ENCODE results near the gene JUN. TPM values are rescaled to one million over a fixed set of nuclear protein-coding genes. Genes with fewer than 3 reads are reported as not detected.

The JUN gene
- polyA plus RNA-seq, 2 of the 4 experiments (the other 2 are of a cell fraction), result 23.3 to 59.8 TPM

DNA sequence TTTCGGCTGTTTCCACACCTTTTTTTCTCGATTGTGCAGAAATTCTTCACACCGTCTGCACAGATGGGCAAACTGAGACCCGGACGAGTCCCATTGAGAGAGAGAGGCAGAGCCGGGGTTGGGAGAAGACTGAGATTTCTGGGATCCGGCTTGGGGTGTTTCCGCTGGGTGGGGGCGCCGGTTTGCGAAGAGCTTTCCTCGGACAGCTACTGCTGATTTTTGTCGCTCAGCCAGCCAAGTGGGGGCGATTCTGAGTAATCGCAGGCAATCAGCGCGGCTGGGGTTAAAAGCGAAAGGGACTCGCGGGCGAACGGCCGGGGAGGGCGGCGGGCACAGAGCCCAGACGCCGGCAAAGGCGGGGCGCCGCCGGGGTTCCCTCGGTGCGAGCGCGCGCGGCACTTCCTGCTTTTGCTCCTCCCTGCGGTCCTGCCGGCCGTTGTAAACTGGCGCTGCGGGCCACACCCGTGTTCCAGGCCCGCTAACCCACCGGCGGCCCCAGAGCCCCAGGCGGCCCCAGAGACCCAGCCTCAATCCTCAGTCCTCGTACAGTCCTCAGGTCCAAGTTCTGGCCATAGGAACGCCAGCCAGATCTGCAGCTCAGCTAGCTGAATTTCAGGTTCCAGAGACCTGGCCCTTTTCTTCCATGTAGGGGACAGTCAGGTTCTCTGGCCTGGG is 32.4 kb upstream of the JUN start (continued):
- peak; percentile 45; the same call in 1 of the 3 replicates for TF ChIP-seq SMC3 (IDR thresholded peaks at IDR 0.05)
- peak; percentile 94 for TF ChIP-seq KDM1A (IDR thresholded peaks at IDR 0.05; ENCODE audit: low read depth)
- TF ChIP-seq, protein P1, sequence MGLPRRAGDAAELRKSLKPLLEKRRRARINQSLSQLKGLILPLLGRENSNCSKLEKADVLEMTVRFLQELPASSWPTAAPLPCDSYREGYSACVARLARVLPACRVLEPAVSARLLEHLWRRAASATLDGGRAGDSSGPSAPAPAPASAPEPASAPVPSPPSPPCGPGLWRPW (IDR thresholded peaks at IDR 0.05), result no peak
- no peak for TF ChIP-seq RCOR1 (IDR thresholded peaks at IDR 0.05; ENCODE audit: low read depth, low read length)
- no peak for TF ChIP-seq EHF (CRISPR knock-in tag; IDR thresholded peaks at IDR 0.05)
- TF ChIP-seq, protein P2, sequence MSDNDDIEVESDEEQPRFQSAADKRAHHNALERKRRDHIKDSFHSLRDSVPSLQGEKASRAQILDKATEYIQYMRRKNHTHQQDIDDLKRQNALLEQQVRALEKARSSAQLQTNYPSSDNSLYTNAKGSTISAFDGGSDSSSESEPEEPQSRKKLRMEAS (IDR thresholded peaks at IDR 0.05), result peak; percentile 41
- peak; percentile 61; the same call in 1 of the 2 replicates for TF ChIP-seq GATA3 (IDR thresholded peaks at IDR 0.05; ENCODE audit: borderline replicate concordance)
- no peak for TF ChIP-seq HOXA7 (CRISPR knock-in tag; IDR thresholded peaks at IDR 0.05)
- peak; percentile 22; the same call in 1 of the 2 replicates for TF ChIP-seq POLR2A (IDR thresholded peaks at IDR 0.05; ENCODE audit: low read length)
- peak in 1 of 2 experiments; percentile 78; a peak in 2 of 5 replicates for TF ChIP-seq JUN (IDR thresholded peaks at IDR 0.05)
- TF ChIP-seq RFX5 (IDR thresholded peaks at IDR 0.05), result no peak
- no peak for TF ChIP-seq HOXB13 (CRISPR knock-in tag; IDR thresholded peaks at IDR 0.05; ENCODE audit: low read depth)
- TF ChIP-seq, protein P3, sequence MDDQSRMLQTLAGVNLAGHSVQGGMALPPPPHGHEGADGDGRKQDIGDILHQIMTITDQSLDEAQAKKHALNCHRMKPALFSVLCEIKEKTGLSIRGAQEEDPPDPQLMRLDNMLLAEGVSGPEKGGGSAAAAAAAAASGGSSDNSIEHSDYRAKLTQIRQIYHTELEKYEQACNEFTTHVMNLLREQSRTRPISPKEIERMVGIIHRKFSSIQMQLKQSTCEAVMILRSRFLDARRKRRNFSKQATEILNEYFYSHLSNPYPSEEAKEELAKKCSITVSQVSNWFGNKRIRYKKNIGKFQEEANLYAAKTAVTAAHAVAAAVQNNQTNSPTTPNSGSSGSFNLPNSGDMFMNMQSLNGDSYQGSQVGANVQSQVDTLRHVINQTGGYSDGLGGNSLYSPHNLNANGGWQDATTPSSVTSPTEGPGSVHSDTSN (IDR thresholded peaks at IDR 0.05), result 0 out of 2 replicates have a peak, but pooled peaks have one; percentile 19
- TF ChIP-seq CEBPB (IDR thresholded peaks at IDR 0.05), result 0 out of 4 replicates have a peak, but pooled peaks of 1 of the 2 experiments have one; percentile 20

DNA sequence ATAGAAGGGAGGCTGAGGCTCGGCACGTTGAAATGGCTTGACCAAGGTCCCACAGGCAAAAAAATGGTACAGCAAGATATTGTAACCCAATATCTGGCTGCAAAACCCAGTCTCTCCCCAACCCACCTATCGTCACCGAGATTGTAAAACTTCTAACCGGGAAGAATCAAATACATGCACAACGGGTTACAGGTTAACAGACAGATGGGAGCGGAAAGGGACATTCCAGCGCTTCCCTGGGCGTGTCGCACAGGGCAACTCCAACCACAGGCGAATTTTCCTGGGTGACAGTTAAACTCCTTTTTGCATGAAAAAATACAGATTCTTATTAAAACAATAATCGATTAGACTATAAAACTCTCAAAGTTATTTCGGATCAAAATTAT is 31.8 kb upstream of the JUN start:
- Histone ChIP-seq H3K4me3 (peak overlapping the region; percentile 64), H3K4me2 (peak overlapping the region; percentile 97), H3K4me1 (peaks cover 41% of the 10 kb centered on the region), H3K27ac (peak overlapping the region; percentile 100), H3K9me3 (no peaks in the 10 kb centered on the region)
- TF ChIP-seq CHD4 (IDR thresholded peaks at IDR 0.05; ENCODE audit: borderline replicate concordance) (0 out of 2 replicates have a peak, but pooled peaks have one; percentile 63), RFX5 (IDR thresholded peaks at IDR 0.05) (no peak), TFCP2L1 (CRISPR knock-in tag; IDR thresholded peaks at IDR 0.05) (0 out of 2 replicates have a peak, but pooled peaks have one; percentile 37)
- TF ChIP-seq, protein P4, sequence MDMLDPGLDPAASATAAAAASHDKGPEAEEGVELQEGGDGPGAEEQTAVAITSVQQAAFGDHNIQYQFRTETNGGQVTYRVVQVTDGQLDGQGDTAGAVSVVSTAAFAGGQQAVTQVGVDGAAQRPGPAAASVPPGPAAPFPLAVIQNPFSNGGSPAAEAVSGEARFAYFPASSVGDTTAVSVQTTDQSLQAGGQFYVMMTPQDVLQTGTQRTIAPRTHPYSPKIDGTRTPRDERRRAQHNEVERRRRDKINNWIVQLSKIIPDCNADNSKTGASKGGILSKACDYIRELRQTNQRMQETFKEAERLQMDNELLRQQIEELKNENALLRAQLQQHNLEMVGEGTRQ (IDR thresholded peaks at IDR 0.05), result no peak
- TF ChIP-seq, protein P5, sequence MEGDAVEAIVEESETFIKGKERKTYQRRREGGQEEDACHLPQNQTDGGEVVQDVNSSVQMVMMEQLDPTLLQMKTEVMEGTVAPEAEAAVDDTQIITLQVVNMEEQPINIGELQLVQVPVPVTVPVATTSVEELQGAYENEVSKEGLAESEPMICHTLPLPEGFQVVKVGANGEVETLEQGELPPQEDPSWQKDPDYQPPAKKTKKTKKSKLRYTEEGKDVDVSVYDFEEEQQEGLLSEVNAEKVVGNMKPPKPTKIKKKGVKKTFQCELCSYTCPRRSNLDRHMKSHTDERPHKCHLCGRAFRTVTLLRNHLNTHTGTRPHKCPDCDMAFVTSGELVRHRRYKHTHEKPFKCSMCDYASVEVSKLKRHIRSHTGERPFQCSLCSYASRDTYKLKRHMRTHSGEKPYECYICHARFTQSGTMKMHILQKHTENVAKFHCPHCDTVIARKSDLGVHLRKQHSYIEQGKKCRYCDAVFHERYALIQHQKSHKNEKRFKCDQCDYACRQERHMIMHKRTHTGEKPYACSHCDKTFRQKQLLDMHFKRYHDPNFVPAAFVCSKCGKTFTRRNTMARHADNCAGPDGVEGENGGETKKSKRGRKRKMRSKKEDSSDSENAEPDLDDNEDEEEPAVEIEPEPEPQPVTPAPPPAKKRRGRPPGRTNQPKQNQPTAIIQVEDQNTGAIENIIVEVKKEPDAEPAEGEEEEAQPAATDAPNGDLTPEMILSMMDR (IDR thresholded peaks at IDR 0.05), result no peak
- POLR2A ChIA-PET, result interaction anchor here (0.8 to 1.9 kb wide), 5 partner anchors 32 to 114 kb away, joined by 3 to 11 read pairs (median 5); partner anchors contain the start of gene JUN
- CTCF ChIA-PET, result interaction anchor here (1.4 kb wide), 1 partner anchor 38 kb away, joined by 3 read pairs; no protein-coding TSS in a partner anchor
- FAIRE-seq (no peak), ATAC-seq (peak; percentile 70 to 72), DNase-seq (ENCODE audit: low read depth in 1 of 2, low spot score in 1 of 2) (peak; percentile 41 to 66)
- 0% methylated on average over 13 of the region's 13 CpGs for WGBS (ENCODE audit: missing lambda C conversion rate)

DNA sequence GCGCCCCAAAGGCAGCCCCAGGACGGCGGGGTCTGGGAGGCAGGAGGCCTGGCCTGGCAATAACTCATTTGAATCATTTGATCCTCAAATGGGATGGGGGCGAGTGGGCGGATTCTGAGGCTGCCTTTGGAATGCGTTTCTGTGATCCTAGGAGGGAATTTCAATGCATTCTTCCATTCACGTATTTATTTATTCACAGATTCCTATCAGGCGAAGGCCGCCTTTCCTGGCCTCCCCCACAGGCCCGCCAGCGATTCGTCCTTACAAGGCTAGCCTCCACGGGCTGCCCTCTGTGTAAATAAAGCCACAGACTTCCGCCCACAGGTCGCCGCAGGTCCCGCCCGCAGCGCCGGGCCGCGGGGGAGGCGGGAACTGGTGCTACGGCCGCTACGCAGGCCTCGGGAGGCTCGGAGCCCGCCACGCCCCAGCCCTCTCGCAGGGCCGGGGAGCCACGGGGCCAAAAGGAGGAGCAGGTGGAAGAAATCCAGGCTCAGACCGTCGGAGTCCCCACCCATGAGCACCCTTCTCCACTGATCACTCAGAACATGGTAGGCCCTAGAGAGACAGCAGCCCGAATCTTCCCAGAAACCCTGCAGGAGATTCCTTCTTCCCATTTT is 31.3 kb upstream of the JUN start:
- peaks cover 41% of the 10 kb centered on the region for H3K4me1 ChIP-seq
- DNase-seq (ENCODE audit: low read depth in 1 of 2, low spot score in 1 of 2), result peak; percentile 68 to 94
- peak overlapping the region; percentile 64 for H3K4me3 ChIP-seq
- H3K4me2 ChIP-seq, result peak overlapping the region; percentile 97
- ChIA-PET POLR2A (no interaction called here), CTCF (no interaction called here)
- no peaks in the 10 kb centered on the region for H3K9me3 ChIP-seq
- 6% methylated on average over 17 of the region's 36 CpGs for WGBS (ENCODE audit: missing lambda C conversion rate)
- ATAC-seq, result peak; percentile 84 to 91
- FAIRE-seq, result no peak
- H3K27ac ChIP-seq, result peak overlapping the region; percentile 100
- TF ChIP-seq, protein P1 (IDR thresholded peaks at IDR 0.05), result no peak
- TF ChIP-seq CHD2 (IDR thresholded peaks at IDR 0.05; ENCODE audit: low read length, partially characterized antibody) (no peak), HEYL (CRISPR knock-in tag; IDR thresholded peaks at IDR 0.05) (no peak), RNF2 (IDR thresholded peaks at IDR 0.05; ENCODE audit: borderline replicate concordance, low read depth) (no peak), ZSCAN20 (CRISPR knock-in tag; IDR thresholded peaks at IDR 0.05) (no peak), EHF (CRISPR knock-in tag; IDR thresholded peaks at IDR 0.05) (no peak), SMC3 (IDR thresholded peaks at IDR 0.05) (peak; percentile 13; the same call in 1 of the 3 replicates), GATA3 (IDR thresholded peaks at IDR 0.05; ENCODE audit: borderline replicate concordance) (peak; percentile 92), HOXB13 (CRISPR knock-in tag; IDR thresholded peaks at IDR 0.05; ENCODE audit: low read depth) (no peak), ESRRA (IDR thresholded peaks at IDR 0.05; ENCODE audit: borderline replicate concordance, low read length) (no peak), CBX8 (IDR thresholded peaks at IDR 0.05) (no peak), TFCP2L1 (CRISPR knock-in tag; IDR thresholded peaks at IDR 0.05) (no peak), BHLHE40 (IDR thresholded peaks at IDR 0.05; ENCODE audit: low read depth, low read length) (no peak), NR3C1 (IDR thresholded peaks at IDR 0.05) (no peak)
- TF ChIP-seq, protein P2 (IDR thresholded peaks at IDR 0.05), result peak; percentile 63
- TF ChIP-seq, protein P4 (IDR thresholded peaks at IDR 0.05), result no peak
- TF ChIP-seq, protein P6, sequence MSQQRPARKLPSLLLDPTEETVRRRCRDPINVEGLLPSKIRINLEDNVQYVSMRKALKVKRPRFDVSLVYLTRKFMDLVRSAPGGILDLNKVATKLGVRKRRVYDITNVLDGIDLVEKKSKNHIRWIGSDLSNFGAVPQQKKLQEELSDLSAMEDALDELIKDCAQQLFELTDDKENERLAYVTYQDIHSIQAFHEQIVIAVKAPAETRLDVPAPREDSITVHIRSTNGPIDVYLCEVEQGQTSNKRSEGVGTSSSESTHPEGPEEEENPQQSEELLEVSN (IDR thresholded peaks at IDR 0.05; ENCODE audit: borderline replicate concordance, low read depth), result peak; percentile 62
